GM12878 (cell line): ENCODE measurements around the gene ETFBKMT.

ENCODE experiments used
- ATF3 ChIP-seq: IDR thresholded peaks from 2 replicates; pipeline ENCODE4 v1.6.1; 2011; ENCODE audit warnings: low read depth, mild to moderate bottlenecking, low read length, moderate library complexity, borderline replicate concordance; ENCODE audit errors: extremely low read depth
- CEBPB ChIP-seq, 2 experiments: fragments of 150-350 bp in 1 of 2; IDR thresholded peaks; 2 replicates each; pipeline ENCODE4 v1.6.1; 2012 to 2014; ENCODE audit warnings: low read depth in 2 of 2, low read length in 2 of 2, borderline replicate concordance in 1 of 2, inconsistent platforms in 1 of 2
- CTCF ChIP-seq, 3 experiments: IDR thresholded peaks in 2 of 3; conservative IDR thresholded peaks in 1 of 3; 2 replicates each; pipeline ENCODE4 v1.5.1; 2011; ENCODE audit warnings: low read depth in 3 of 3, low read length in 3 of 3, mild to moderate bottlenecking in 3 of 3, control low read depth in 2 of 3, moderate library complexity in 2 of 3, inconsistent platforms in 1 of 3, mixed read lengths in 1 of 3; ENCODE audit not compliant: control insufficient read depth in 2 of 3, insufficient read depth in 1 of 3; ENCODE audit errors: extremely low read depth in 1 of 3
- NRF1 ChIP-seq: conservative IDR thresholded peaks from 2 replicates; pipeline ENCODE4 v1.6.1; 2011; ENCODE audit warnings: mild to moderate bottlenecking, low read depth, low read length, improper control_type of control experiment
- PAX5 ChIP-seq: IDR thresholded peaks from 2 replicates; pipeline ENCODE4 v1.6.1; 2011; ENCODE audit warnings: low read depth, low read length, borderline replicate concordance
- TAF1 ChIP-seq: IDR thresholded peaks from 2 replicates; pipeline ENCODE4 v1.6.1; 2011; ENCODE audit warnings: mild to moderate bottlenecking, low read depth, low read length, borderline replicate concordance

- TF ChIP-seq ATF3 (no peak), CTCF (IDR thresholded peaks at IDR 0.05 in 2 of 3, conservative IDR thresholded peaks at IDR 0.05 in 1 of 3; ENCODE audit: control insufficient read depth in 2 of 3, extremely low read depth in 1 of 3, insufficient read depth in 1 of 3, low read depth in 3 of 3, low read length in 3 of 3) (no peak), NRF1 (no peak), TAF1 (no peak), PAX5 (no peak), CEBPB (IDR thresholded peaks at IDR 0.05; ENCODE audit: borderline replicate concordance in 1 of 2, low read depth in 2 of 2, low read length in 2 of 2) (no peak)
Observed at GRCh38 chr12:31631809-31632208, 27.7 kb upstream of the ETFBKMT start.
